Stimulated activated CD4-positive, alpha-beta T cell treated with anti-CD3 and anti-CD28 coated beads, TNF-alpha, amount 100 ng/mL, for 4 hours (primary cell): Measurements from ENCODE around the gene PPP1R18.
A peak's percentile ranks its signal among the peaks of the same experiment; 100 is the strongest.

Source experiments
- DNase-seq, 3 experiments: peaks; one replicate each; pipeline ENCODE4 v3.0.0-alpha.2; 2020; ENCODE audit warnings: low read depth in 3 of 3

Gene PPP1R18

GRCh38 chr6:30689022-30689865 is 2.8 kb upstream of the PPP1R18 start:
- no peak for DNase-seq

- DNase-seq = no peak
These were observed 2.1 kb upstream of the PPP1R18 start for GRCh38 chr6:30688569-30688968.

- DNase-seq = no peak
These were observed 1.4 kb upstream of the PPP1R18 start for GRCh38 chr6:30687659-30688431.

- peak; percentile 66 to 83 (median 73) for DNase-seq
These were observed 638 bp upstream of the PPP1R18 start for GRCh38 chr6:30686908-30687658.

GRCh38 chr6:30685157-30686008 is 1.1 kb downstream of the PPP1R18 start:
- no peak for DNase-seq

GRCh38 chr6:30684386-30685156 is 1.9 kb downstream of the PPP1R18 start:
- DNase-seq = no peak

- no peak for DNase-seq
These were observed 2.5 kb downstream of the PPP1R18 start for GRCh38 chr6:30683980-30684338.

- DNase-seq = no peak
These were observed 3.1 kb downstream of the PPP1R18 start for GRCh38 chr6:30683183-30683979.

GRCh38 chr6:30682143-30683117 is 4.0 kb downstream of the PPP1R18 start:
- DNase-seq = peak; percentile 68 to 81 (median 76)

GRCh38 chr6:30681766-30682142 is 4.7 kb downstream of the PPP1R18 start:
- DNase-seq = no peak

GRCh38 chr6:30679765-30680535 is 6.5 kb downstream of the PPP1R18 start:
- DNase-seq = no peak

- peak; percentile 82 to 91 (median 85) for DNase-seq
These were observed 7.3 kb downstream of the PPP1R18 start for GRCh38 chr6:30678964-30679726.

GRCh38 chr6:30676660-30677285 is 9.7 kb downstream of the PPP1R18 start:
- no peak for DNase-seq

- peak; percentile 75 to 84 (median 78) for DNase-seq
These were observed 13.8 kb downstream of the PPP1R18 start, which contains the start of gene DHX16 for GRCh38 chr6:30672445-30673253. DHX16 (minus strand) TSS chr6:30673006; CDS start chr6:30672841, 165 bp downstream.

GRCh38 chr6:30670760-30671527 is 15.5 kb downstream of the PPP1R18 start:
- no peak for DNase-seq
